ENCODE measurements around the gene SUPT6H. TPM values are rescaled to one million over a fixed set of nuclear protein-coding genes. Genes with fewer than 3 reads are reported as not detected.
"Not testable (repeated sequence)": the region's sequence is repeated elsewhere in the genome, so short reads cannot be mapped to it uniquely, and the experiment has no call there.

The SUPT6H gene
- total RNA-seq, 2 donors from 2014 or later = 26.5 to 37.2 TPM

GRCh38 chr17:28719021-28719433, 57.0 kb downstream of the SUPT6H start:
- WGBS, 2 donors = 26 to 32% methylated on average over 18 of the region's 18 CpGs
- DNase-seq = no peak
- peaks cover 31% of the 10 kb centered on the region for H3K4me1 ChIP-seq
- intact Hi-C loops (cut with DNase I) = no loop called here
- H3K36me3 ChIP-seq (replicated peaks in 1 of 2; ENCODE audit: insufficient read depth in 1 of 2, low read depth in 2 of 2) = peaks cover 14 to 20% of the 10 kb centered on the region in 2 donors
- H3K27me3 ChIP-seq = peaks cover 0 to 6% of the 10 kb centered on the region in 2 donors
- no peak for TF ChIP-seq POLR2A (IDR thresholded peaks at IDR 0.05)
- TF ChIP-seq CTCF (IDR thresholded peaks at IDR 0.05) = no peak
- no peak for ATAC-seq
- peak overlapping the region; percentile 71 to 77 (median 74) for H3K27ac ChIP-seq
- H3K4me3 ChIP-seq = no peak overlapping the region
- no peaks in the 10 kb centered on the region for H3K9me3 ChIP-seq

GRCh38 chr17:28720247-28720996, 58.4 kb downstream of the SUPT6H start:
- intact Hi-C loops (cut with DNase I) = no loop called here
- Histone ChIP-seq H3K4me1 (peaks cover 45% of the 10 kb centered on the region), H3K9me3 (no peaks in the 10 kb centered on the region), H3K36me3 (replicated peaks in 1 of 2; ENCODE audit: insufficient read depth in 1 of 2, low read depth in 2 of 2) (peaks cover 18 to 22% of the 10 kb centered on the region in 2 donors), H3K27me3 (peaks cover 0 to 6% of the 10 kb centered on the region in 2 donors), H3K27ac (peak overlapping the region; percentile 64 to 77 (median 74)), H3K4me3 (peak overlapping the region; percentile 93 to 98)
- no peak for TF ChIP-seq CTCF (IDR thresholded peaks at IDR 0.05)
- no peak for TF ChIP-seq POLR2A (IDR thresholded peaks at IDR 0.05)
- ATAC-seq (no peak), DNase-seq (no peak)
- 2% methylated on average over 29 to 30 of the region's 30 CpGs for WGBS, 2 donors

- WGBS, 2 donors = 30 to 31% methylated on average over 15 to 19 of the region's 19 CpGs
- Histone ChIP-seq H3K27ac (peak overlapping the region in 2 of 4 donors; percentile 71 to 77), H3K36me3 (replicated peaks in 1 of 2; ENCODE audit: insufficient read depth in 1 of 2, low read depth in 2 of 2) (peaks cover 18 to 22% of the 10 kb centered on the region in 2 donors), H3K4me1 (peaks cover 50% of the 10 kb centered on the region), H3K4me3 (peak overlapping the region; percentile 93 to 98)
- DNase-seq; ATAC-seq; intact Hi-C loops (cut with DNase I); H3K27me3 ChIP-seq; H3K9me3 ChIP-seq: not testable (repeated sequence)
Measured at GRCh38 chr17:28720997-28721329, 59.0 kb downstream of the SUPT6H start.

- WGBS, 2 donors = 50 to 56% methylated on average over 6 to 7 of the region's 7 CpGs
- H3K4me3 ChIP-seq = no peak overlapping the region
- intact Hi-C loops (cut with DNase I) = no loop called here
Measured at GRCh38 chr17:28722417-28723158, 60.6 kb downstream of the SUPT6H start.

More at GRCh38 chr17:28722417-28723158, 60.6 kb downstream of the SUPT6H start:
- H3K9me3 ChIP-seq = no peaks in the 10 kb centered on the region
- ATAC-seq = no peak
- no peak overlapping the region for H3K27ac ChIP-seq
- DNase-seq = no peak
- no peaks in the 10 kb centered on the region for H3K27me3 ChIP-seq
- TF ChIP-seq POLR2A (IDR thresholded peaks at IDR 0.05) (no peak), CTCF (IDR thresholded peaks at IDR 0.05) (no peak)
- peaks cover 55% of the 10 kb centered on the region for H3K4me1 ChIP-seq
- peaks cover 18 to 22% of the 10 kb centered on the region in 2 donors for H3K36me3 ChIP-seq (replicated peaks in 1 of 2; ENCODE audit: insufficient read depth in 1 of 2, low read depth in 2 of 2)
